HepG2 (cell line): ENCODE results near the gene TIMM10. TPM values are rescaled to one million over a fixed set of nuclear protein-coding genes. Genes with fewer than 3 reads are reported as not detected.
A peak's percentile ranks its signal among the peaks of the same experiment; 100 is the strongest.

ENCODE experiments used
- ATAC-seq: fragments of 200-7000 bp; cut with Tn5 transposase; 3 replicates; pipeline ENCODE4 v1.9.1; 2020; ENCODE audit warnings: mild to moderate bottlenecking, moderate library complexity
- BruUV-seq: library from RNA; stranded (reverse); fragments of 400-500 nt; replicated peaks from 2 replicates; lab custom pipeline; 2021; lab: Mats Ljungman, UMichigan
- CTCF ChIA-PET: fragments of 300-600 bp; formaldehyde crosslinking; extraction: SDS; loops from one replicate; lab custom pipeline; 2021; ENCODE audit warnings: low total read pairs, inconsistent platforms, low intra/inter-chr PET ratio; lab: Yijun Ruan, JAX
- POLR2A ChIA-PET: fragments of 350-600 bp; sonication (Branson Sonifier 250); formaldehyde crosslinking; loops from one replicate; lab custom pipeline; 2020; ENCODE audit warnings: antibody characterized with exemption, inconsistent platforms; lab: Yijun Ruan, JAX
- DNase-seq: peaks from one replicate; pipeline ENCODE4 v3.0.0-alpha.2; 2015; ENCODE audit warnings: low spot score
- FAIRE-seq: peaks from 3 replicates; lab custom pipeline; 2011; peaks lifted over from hg19 to GRCh38; lab: Jason Lieb, UNC
- H2AFZ ChIP-seq: one replicate; pipeline ENCODE4 v1.6.1; 2011; ENCODE audit warnings: low read length, inconsistent platforms
- H3K27ac ChIP-seq: fragments of 300-600 bp; 3 replicates; pipeline ENCODE4 v1.8.0; 2011; ENCODE audit warnings: mixed run types, mild to moderate bottlenecking, mixed read lengths, low read length, inconsistent platforms; ENCODE audit not compliant: insufficient read depth; ENCODE audit errors: extremely low read length
- H3K27me3 ChIP-seq, 2 experiments: fragments of 200-600 bp in 1 of 2; 2 replicates in 1 of 2; 3 replicates in 1 of 2; pipeline versions ENCODE4 v1.6.0 to v1.8.0; 2011; ENCODE audit warnings: low read length in 2 of 2, mild to moderate bottlenecking in 2 of 2, moderate library complexity in 2 of 2, inconsistent platforms in 1 of 2; ENCODE audit not compliant: insufficient read depth in 2 of 2, control insufficient read depth in 1 of 2
- H3K36me3 ChIP-seq, 2 experiments: fragments of 200-600 bp in 1 of 2; replicated peaks in 1 of 2; 2 replicates in 1 of 2; 3 replicates in 1 of 2; pipeline versions ENCODE4 v1.5.1 to v1.8.0; 2011; ENCODE audit warnings: low read length in 2 of 2, inconsistent platforms in 1 of 2; ENCODE audit not compliant: insufficient read depth in 2 of 2, control insufficient read depth in 1 of 2
- H3K4me1 ChIP-seq: 2 replicates; pipeline ENCODE4 v1.5.1; 2012; ENCODE audit warnings: low read length, inconsistent platforms; ENCODE audit not compliant: insufficient read depth
- H3K4me2 ChIP-seq: 2 replicates; pipeline ENCODE4 v1.6.0; 2011; ENCODE audit warnings: low read depth, low read length, inconsistent platforms
- H3K4me3 ChIP-seq, 3 experiments: fragments of 200-600 bp in 1 of 3; sonication (generic), shearing (Covaris generic) in 1 of 3; replicated peaks in 1 of 3; 2 replicates each; pipeline ENCODE4 v1.5.1; 2011 to 2016; ENCODE audit warnings: low read length in 3 of 3, inconsistent platforms in 2 of 3, low read depth in 2 of 3, mild to moderate bottlenecking in 2 of 3, control low read depth in 1 of 3, mixed read lengths in 1 of 3; ENCODE audit not compliant: insufficient read depth in 1 of 3
- H3K79me2 ChIP-seq: one replicate; pipeline ENCODE4 v1.6.1; 2011; ENCODE audit warnings: low read length, inconsistent platforms; ENCODE audit not compliant: insufficient read depth
- H3K9ac ChIP-seq: 2 replicates; pipeline ENCODE4 v1.6.0; 2011; ENCODE audit warnings: mild to moderate bottlenecking, low read depth, low read length, inconsistent platforms; ENCODE audit not compliant: insufficient read depth
- H3K9me3 ChIP-seq: 2 replicates; pipeline ENCODE4 v1.5.1; 2012; ENCODE audit warnings: mild to moderate bottlenecking, low read length
- H4K20me1 ChIP-seq: 2 replicates; pipeline ENCODE4 v1.6.0; 2011; ENCODE audit warnings: inconsistent platforms, mild to moderate bottlenecking, low read length, moderate library complexity; ENCODE audit not compliant: insufficient read depth
- AKAP8 ChIP-seq: sonication (generic); formaldehyde crosslinking; IDR thresholded peaks from 2 replicates; pipeline ENCODE4 v1.5.1; 2020; ENCODE audit warnings: mild to moderate bottlenecking, missing genetic modification reagents
- ATF6 ChIP-seq: sonication (generic); formaldehyde crosslinking; conservative IDR thresholded peaks from 2 replicates; pipeline ENCODE4 v1.4.0; 2020; ENCODE audit warnings: missing genetic modification reagents
- DMAP1 ChIP-seq: IDR thresholded peaks from 2 replicates; pipeline ENCODE4 v1.6.1; 2016
- HES4 ChIP-seq: sonication (generic); formaldehyde crosslinking; IDR thresholded peaks from 2 replicates; pipeline ENCODE4 v1.9.0; 2021; ENCODE audit warnings: mild to moderate bottlenecking, missing genetic modification reagents, borderline replicate concordance
- HMGXB3 ChIP-seq: sonication (generic); formaldehyde crosslinking; IDR thresholded peaks from 2 replicates; pipeline ENCODE4 v1.4.0; 2020; ENCODE audit warnings: missing genetic modification reagents, borderline replicate concordance
- IKZF1 ChIP-seq: fragments of 450-650 bp; IDR thresholded peaks from 2 replicates; pipeline ENCODE4 v1.7.1; 2016
- KLF12 ChIP-seq: sonication (generic); formaldehyde crosslinking; IDR thresholded peaks from 2 replicates; pipeline ENCODE4 v1.4.0; 2020; ENCODE audit warnings: missing genetic modification reagents, borderline replicate concordance
- MXI1 ChIP-seq: IDR thresholded peaks from 3 replicates; pipeline ENCODE4 v1.6.1; 2012; ENCODE audit warnings: low read depth, low read length, inconsistent platforms, borderline replicate concordance
- NR0B2 ChIP-seq: sonication (generic); formaldehyde crosslinking; IDR thresholded peaks from 2 replicates; pipeline ENCODE4 v1.4.0; 2020; ENCODE audit warnings: mild to moderate bottlenecking, missing genetic modification reagents
- PRMT3 ChIP-seq: sonication (generic); formaldehyde crosslinking; IDR thresholded peaks from 2 replicates; pipeline ENCODE4 v1.8.1; 2022; ENCODE audit warnings: low read depth, mild to moderate bottlenecking, moderate library complexity, missing genetic modification reagents, borderline replicate concordance
- RARA ChIP-seq: IDR thresholded peaks from 2 replicates; pipeline ENCODE4 v1.6.1; 2016; ENCODE audit warnings: missing genetic modification reagents, missing compliant biosample characterization
- RXRB ChIP-seq: IDR thresholded peaks from 2 replicates; pipeline ENCODE4 v1.6.1; 2016; ENCODE audit warnings: borderline replicate concordance, missing genetic modification reagents, missing compliant biosample characterization
- SNRNP70 ChIP-seq: fragments of 200-400 bp; formaldehyde crosslinking; IDR thresholded peaks from 2 replicates; pipeline ENCODE4 v1.6.1; 2017; ENCODE audit warnings: mild to moderate bottlenecking, low read depth, low read length, moderate library complexity
- ZBTB44 ChIP-seq: sonication (generic); formaldehyde crosslinking; IDR thresholded peaks from 2 replicates; pipeline ENCODE4 v1.4.0; 2020; ENCODE audit warnings: missing genetic modification reagents
- ZNF317 ChIP-seq: sonication (generic); formaldehyde crosslinking; IDR thresholded peaks from 2 replicates; pipeline ENCODE4 v1.5.0; 2020; ENCODE audit warnings: mild to moderate bottlenecking, missing genetic modification reagents
- ZNF670 ChIP-seq: sonication (generic); formaldehyde crosslinking; IDR thresholded peaks from 2 replicates; pipeline ENCODE4 v1.8.0; 2022; ENCODE audit warnings: mild to moderate bottlenecking, missing genetic modification reagents, borderline replicate concordance
- ZSCAN25 ChIP-seq: sonication (generic); formaldehyde crosslinking; IDR thresholded peaks from 2 replicates; pipeline ENCODE4 v1.8.0; 2022; ENCODE audit warnings: mild to moderate bottlenecking, missing genetic modification reagents
- WGBS: methylation state at CpG from one replicate; pipeline ENCODE4 v1.1.6; 2017; ENCODE audit warnings: low lambda C conversion rate; 5-methylcytosine and 5-hydroxymethylcytosine counted together
- in situ Hi-C: cut with HindIII; loops from 2 replicates; pipeline ENCODE4 v1.10.0; 2017; ENCODE audit warnings: low pct_unique_long_range_greater_than_20kb; ENCODE audit not compliant: extremely low pct_ligation_motif_present
- intact Hi-C: fragments of 100-400 bp; cut with micrococcal nuclease; formaldehyde crosslinking; loops from one replicate; pipeline ENCODE4 v1.10.0; 2022; ENCODE audit not compliant: unreplicated experiment
- polyA plus RNA-seq, 8 experiments: library from polyadenylated mRNA; depleted of rRNA in 3 of 8; stranded (reverse) in 7 of 8; unstranded in 1 of 8; fragments of >200 nt; fragmentation: Illumina TruSeq in 4 of 8; extraction: Trizol in 4 of 8; gene quantifications; 2 replicates each; pipeline versions ENCODE4 v1.2.1 to v1.2.3, GENCODE V29; 2011 to 2016; ENCODE audit warnings: low read depth in 4 of 8, missing spikeins in 1 of 8, mixed read lengths in 1 of 8; ENCODE audit not compliant: insufficient read depth in 1 of 8
- total RNA-seq, 5 experiments: library from RNA; depleted of rRNA; stranded (reverse); fragments of >200 nt; fragmentation: Illumina TruSeq; extraction: Trizol; gene quantifications; 2 replicates each; pipeline ENCODE4 v1.2.3, GENCODE V29; 2016; ENCODE audit warnings: low read depth in 1 of 5

Gene TIMM10
- total and polyA plus RNA-seq, 2 of the 13 experiments (the other 11 are each of a cell fraction or from before 2014, with no cell fraction given), result 67.8 to 82.2 TPM

GRCh38 chr11:57552479-57552878, 21.9 kb upstream of the TIMM10 start:
- H3K9ac ChIP-seq, result no peak overlapping the region
- no peak overlapping the region for H2AFZ ChIP-seq
- ChIA-PET POLR2A (interaction anchor here (0.9 to 2.1 kb wide), 6 partner anchors 10 to 61 kb away, joined by 3 to 7 read pairs (median 3); partner anchors contain the start of genes SERPING1 and UBE2L6), CTCF (no interaction called here)
- peak overlapping the region; percentile 28 for H3K27ac ChIP-seq
- H3K27me3 ChIP-seq, result no peaks in the 10 kb centered on the region
- no TSS peak for BruUV-seq
- DNase-seq, result peak; percentile 89
- H3K36me3 ChIP-seq, result peaks cover 1 to 11% of the 10 kb centered on the region in 2 experiments; a peak in 1 of 5 replicates
- no peaks in the 10 kb centered on the region for H4K20me1 ChIP-seq
- H3K4me1 ChIP-seq, result peaks cover 21% of the 10 kb centered on the region
- peak overlapping the region in 1 of 3 experiments; percentile 12; a peak in 1 of 6 replicates for H3K4me3 ChIP-seq
- no peaks in the 10 kb centered on the region for H3K79me2 ChIP-seq
- no peaks in the 10 kb centered on the region for H3K9me3 ChIP-seq
- peak; percentile 79 for ATAC-seq
- intact Hi-C loops, result no loop called here
- WGBS, result 38% methylated on average over 5 of the region's 5 CpGs
- peak; percentile 60 for FAIRE-seq
- peak overlapping the region; percentile 24 for H3K4me2 ChIP-seq
- in situ Hi-C loops, result no loop called here
- TF ChIP-seq SNRNP70 (no peak), KLF12 (no peak), HES4 (no peak), HMGXB3 (no peak), RXRB (CRISPR knock-in tag) (peak; percentile 52; the same call in 1 of the 2 replicates), RARA (CRISPR knock-in tag) (peak; percentile 25; the same call in 1 of the 2 replicates), MXI1 (no peak), ZNF670 (no peak), ZSCAN25 (CRISPR knock-in tag) (no peak), IKZF1 (no peak), ZNF317 (CRISPR knock-in tag) (no peak), NR0B2 (CRISPR knock-in tag) (no peak), ZBTB44 (no peak), AKAP8 (no peak), DMAP1 (CRISPR knock-in tag) (no peak), ATF6 (CRISPR knock-in tag) (no peak), PRMT3 (no peak)
